Panc1 (cell line): ENCODE results near the gene EWSR1.

Experiments
- CTCF ChIP-seq: fragments of 450-650 bp; IDR thresholded peaks from 2 replicates; pipeline ENCODE4 v1.5.1; 2017; ENCODE audit warnings: mild to moderate bottlenecking
- REST ChIP-seq, 2 experiments: IDR thresholded peaks; 2 replicates each; pipeline ENCODE4 v1.6.1; 2011 to 2012; ENCODE audit warnings: low read depth in 2 of 2, control low read depth in 1 of 2, low read length in 1 of 2, mild to moderate bottlenecking in 1 of 2, moderate library complexity in 1 of 2; ENCODE audit not compliant: insufficient read depth in 1 of 2

GRCh38 chr22:29342577-29343312 is 74.7 kb downstream of the EWSR1 start:
- TF ChIP-seq REST (IDR thresholded peaks at IDR 0.05; ENCODE audit: insufficient read depth in 1 of 2, low read depth in 2 of 2, low read length in 1 of 2) (no peak), CTCF (no peak)
